Measurements from ENCODE around the gene ADSS2.

- TF ChIP-seq CTCF (IDR thresholded peaks at IDR 0.05) (no peak), EZH2phosphoT487 (IDR thresholded peaks at IDR 0.05) (no peak)
These were observed 21.9 kb downstream of the ADSS2 start for GRCh38 chr1:244429818-244430217.

Data from neural progenitor cell (in vitro differentiated cells).